Endothelial cell of umbilical vein (primary cell): Measurements from ENCODE around the gene PSMA7. TPM values are rescaled to one million over a fixed set of nuclear protein-coding genes. Genes with fewer than 3 reads are reported as not detected.
"Not testable (repeated sequence)": the region's sequence is repeated elsewhere in the genome, so short reads cannot be mapped to it uniquely, and the experiment has no call there.

Source experiments
- BruUV-seq: library from RNA; stranded (reverse); fragments of 400-500 nt; replicated peaks from 2 replicates; lab custom pipeline; 2021; lab: Mats Ljungman, UMichigan
- CTCF ChIA-PET: fragments of 300-600, 350-600 bp; sonication (Branson Sonifier 250); formaldehyde crosslinking; loops from one replicate; lab custom pipeline; 2021; ENCODE audit warnings: antibody characterized with exemption, inconsistent platforms; lab: Charles Lee
- POLR2A ChIA-PET: fragments of 300-600, 350-600 bp; sonication (Branson Sonifier 250); formaldehyde crosslinking; loops from one replicate; lab custom pipeline; 2021; ENCODE audit warnings: antibody characterized with exemption, inconsistent platforms; lab: Charles Lee
- DNase-seq: peaks from one replicate; pipeline ENCODE4 v3.0.0-alpha.2; 2011; ENCODE audit warnings: low read depth, low spot score
- FAIRE-seq: peaks from 2 replicates; lab custom pipeline; 2011; peaks lifted over from hg19 to GRCh38; lab: Jason Lieb, UNC
- H2AFZ ChIP-seq: 2 replicates; pipeline ENCODE4 v1.6.0; 2012; ENCODE audit warnings: low read depth, low read length, control low read depth, inconsistent platforms
- H3K27ac ChIP-seq: 2 replicates; pipeline ENCODE4 v1.5.1; 2011; ENCODE audit warnings: low read depth, mild to moderate bottlenecking, control low read depth, low read length, moderate library complexity; ENCODE audit not compliant: insufficient read depth
- H3K27me3 ChIP-seq, 2 experiments: 2 replicates each; pipeline versions ENCODE4 v1.6.0 to v1.6.1; 2011; ENCODE audit warnings: low read length in 2 of 2, mixed read lengths in 1 of 2; ENCODE audit not compliant: control insufficient read depth in 2 of 2, insufficient read depth in 2 of 2
- H3K36me3 ChIP-seq, 2 experiments: 2 replicates in 1 of 2; 3 replicates in 1 of 2; pipeline ENCODE4 v1.5.1; 2011; ENCODE audit warnings: low read length in 2 of 2, mild to moderate bottlenecking in 1 of 2, moderate library complexity in 1 of 2; ENCODE audit not compliant: control insufficient read depth in 2 of 2, insufficient read depth in 2 of 2; ENCODE audit errors: extremely low read depth in 1 of 2
- H3K4me1 ChIP-seq: 3 replicates; pipeline ENCODE4 v1.5.1; 2011; ENCODE audit warnings: mild to moderate bottlenecking, low read length; ENCODE audit not compliant: control insufficient read depth, insufficient read depth; ENCODE audit errors: extremely low read depth
- H3K4me2 ChIP-seq: 2 replicates; pipeline ENCODE4 v1.6.1; 2011; ENCODE audit warnings: low read length, control low read depth, mixed read lengths; ENCODE audit not compliant: insufficient read depth
- H3K4me3 ChIP-seq, 3 experiments: fragments of 200-600 bp in 1 of 3; sonication (generic), shearing (Covaris generic) in 1 of 3; replicated peaks in 1 of 3; 2 replicates each; pipeline ENCODE4 v1.5.1; 2011 to 2016; ENCODE audit warnings: control low read depth in 3 of 3, low read length in 3 of 3, mild to moderate bottlenecking in 2 of 3, inconsistent platforms in 1 of 3, low read depth in 1 of 3, moderate library complexity in 1 of 3; ENCODE audit not compliant: insufficient read depth in 1 of 3
- H3K79me2 ChIP-seq: 2 replicates; pipeline ENCODE4 v1.6.0; 2012; ENCODE audit warnings: low read length, inconsistent platforms; ENCODE audit not compliant: control insufficient read depth, insufficient read depth
- H3K9ac ChIP-seq: replicated peaks from 2 replicates; pipeline ENCODE3; 2011; ENCODE audit warnings: low read length, control low read depth; ENCODE audit not compliant: insufficient read depth; ENCODE audit errors: extremely low read depth
- H3K9me1 ChIP-seq: replicated peaks from 3 replicates; pipeline ENCODE4 v1.6.0; 2011; ENCODE audit warnings: mild to moderate bottlenecking, low read length; ENCODE audit not compliant: control insufficient read depth, insufficient read depth; ENCODE audit errors: extremely low read depth
- H3K9me3 ChIP-seq: replicated peaks from 2 replicates; pipeline ENCODE4 v1.5.1; 2012; ENCODE audit warnings: low read length, inconsistent platforms; ENCODE audit not compliant: control insufficient read depth, insufficient read depth
- H4K20me1 ChIP-seq: replicated peaks from 2 replicates; pipeline ENCODE3; 2011; ENCODE audit warnings: mild to moderate bottlenecking, low read length; ENCODE audit not compliant: control insufficient read depth, insufficient read depth; ENCODE audit errors: extremely low read depth
- GATA2 ChIP-seq: IDR thresholded peaks from 2 replicates; pipeline ENCODE4 v1.7.0; 2011; ENCODE audit warnings: low read depth, mild to moderate bottlenecking, moderate library complexity, mixed read lengths, low read length; ENCODE audit not compliant: insufficient read length, insufficient read depth
- POLR2AphosphoS5 ChIP-seq: IDR thresholded peaks from 2 replicates; pipeline ENCODE4 v1.6.1; 2012; ENCODE audit warnings: low read depth, mild to moderate bottlenecking, control low read depth, low read length, moderate library complexity; ENCODE audit not compliant: insufficient read depth
- dilution Hi-C: fragments of 300-500 bp; cut with MboI; formaldehyde crosslinking; loops from one replicate; pipeline ENCODE4 v1.15.0; 2019; ENCODE audit warnings: low sequenced_read_pairs; ENCODE audit not compliant: extremely low pct_ligation_motif_present
- intact Hi-C: fragments of 100-400 bp; cut with micrococcal nuclease; formaldehyde crosslinking; loops from one replicate; pipeline ENCODE4 v1.10.0; 2022
- polyA plus RNA-seq, 4 experiments: library from polyadenylated mRNA; depleted of rRNA in 3 of 4; stranded (reverse) in 3 of 4; unstranded in 1 of 4; fragments of >200 nt; gene quantifications; 2 replicates each; pipeline versions ENCODE4 v1.2.1 to v1.2.3, GENCODE V29; 2011 to 2012; ENCODE audit warnings: missing spikeins in 1 of 4
- total RNA-seq: library from RNA; stranded (reverse); gene quantifications from 2 replicates; pipeline ENCODE4 v1.2.3, GENCODE V29; 2021

PSMA7 gene
- total and polyA plus RNA-seq, 2 donors (not counting 3 experiments of a cell fraction or from before 2014, with no cell fraction given), result 393 to 826 TPM

DNA sequence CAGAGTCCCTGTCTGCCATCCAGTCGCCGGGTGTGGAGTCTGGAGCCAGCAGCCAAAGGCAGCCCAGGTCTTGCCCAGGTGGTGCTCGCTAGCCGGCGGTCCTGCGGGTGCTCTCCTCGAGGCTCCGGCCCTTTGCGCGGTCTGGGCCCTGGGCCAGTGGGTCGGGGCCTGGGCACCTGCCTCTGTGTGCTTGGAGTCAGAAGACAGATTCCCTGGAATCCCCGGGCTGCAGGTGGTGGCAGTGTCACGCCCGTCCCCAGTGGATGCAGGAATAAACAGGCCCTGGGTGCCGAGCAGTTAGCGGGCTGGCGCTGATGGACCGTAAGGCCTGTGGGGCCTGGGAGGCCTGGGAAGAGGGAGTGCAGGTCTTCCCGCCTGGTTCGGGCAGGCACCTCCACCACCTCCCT, 5.7 kb upstream of the PSMA7 start:
- CTCF ChIA-PET, result no interaction called here
- no TSS peak for BruUV-seq

DNA sequence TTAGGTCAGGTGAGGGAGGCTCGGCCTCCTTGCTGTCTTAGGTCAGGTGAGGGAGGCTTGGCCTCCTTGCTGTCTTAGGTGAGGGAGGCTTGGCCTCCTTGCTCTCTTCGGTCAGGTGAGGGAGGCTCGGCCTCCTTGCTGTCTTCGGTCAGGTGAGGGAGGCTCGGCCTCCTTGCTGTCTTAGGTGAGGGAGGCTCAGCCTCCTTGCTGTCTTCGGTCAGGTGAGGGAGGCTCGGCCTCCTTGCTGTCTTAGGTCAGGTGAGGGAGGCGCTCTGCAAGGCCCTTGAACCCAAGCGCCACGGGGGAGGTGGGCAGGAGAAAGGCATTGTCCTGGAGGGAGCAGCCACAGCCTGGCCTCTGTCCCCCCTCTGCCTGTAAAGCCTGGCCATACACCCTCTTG, 5.2 kb upstream of the PSMA7 start:
- H3K9me1 ChIP-seq, H4K20me1 ChIP-seq, H3K4me1 ChIP-seq, H3K4me3 ChIP-seq, BruUV-seq, POLR2A ChIA-PET, H3K9ac ChIP-seq, H3K27ac ChIP-seq, FAIRE-seq, H3K4me2 ChIP-seq, CTCF ChIA-PET, dilution Hi-C loops, H3K9me3 ChIP-seq, DNase-seq, H3K27me3 ChIP-seq, H3K36me3 ChIP-seq, H2AFZ ChIP-seq, intact Hi-C loops: not testable (repeated sequence)
- peaks cover 86% of the 10 kb centered on the region for H3K79me2 ChIP-seq

More for the DNA sequence above, 5.7 kb upstream of the PSMA7 start:
- no peaks in the 10 kb centered on the region for H3K9me1 ChIP-seq
- no peak overlapping the region for H3K4me3 ChIP-seq
- dilution Hi-C loops, result no loop called here
- no peak for DNase-seq
- no peaks in the 10 kb centered on the region for H3K9me3 ChIP-seq
- intact Hi-C loops, result no loop called here
- H3K36me3 ChIP-seq, result peaks cover 2% of the 10 kb centered on the region in 2 experiments
- H3K27ac ChIP-seq, result no peak overlapping the region
- FAIRE-seq, result no peak
- H3K79me2 ChIP-seq, result peaks cover 92% of the 10 kb centered on the region
- H3K4me2 ChIP-seq, result no peak overlapping the region
- peaks cover 8% of the 10 kb centered on the region for H3K4me1 ChIP-seq
- TF ChIP-seq GATA2 (no peak), POLR2AphosphoS5 (no peak)
- H2AFZ ChIP-seq, result no peak overlapping the region
- no peaks in the 10 kb centered on the region for H3K27me3 ChIP-seq
- H3K9ac ChIP-seq, result no peak overlapping the region
- POLR2A ChIA-PET, result no interaction called here
- H4K20me1 ChIP-seq, result peaks cover 3% of the 10 kb centered on the region
